NCI-H1092 treated with DMSO at 0.1 percent for 48 hours (cell line): ENCODE measurements around the gene C11orf87.

Source experiments
- DNase-seq: peaks from one replicate; lab custom pipeline; 2025; lab: John Stamatoyannopoulos, UW

C11orf87 gene

DNA sequence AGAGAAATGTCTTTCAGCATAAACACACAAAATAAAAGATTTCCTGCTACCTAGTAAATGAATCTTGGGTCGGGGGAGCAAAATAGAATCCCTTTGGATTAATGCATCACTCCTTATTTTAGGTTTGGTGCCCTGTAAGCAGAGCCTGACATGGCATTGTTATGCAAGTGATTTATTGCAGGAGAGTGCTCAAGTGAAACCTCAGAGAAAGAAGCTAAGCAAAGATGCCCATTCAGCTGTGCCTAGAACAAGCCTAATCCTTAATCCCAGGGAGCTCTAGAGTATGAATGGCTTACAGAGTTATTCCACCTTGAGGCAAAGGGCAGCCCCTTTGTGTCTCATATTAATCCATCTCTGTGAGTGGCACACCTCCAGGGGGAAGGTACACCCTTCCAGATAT, 21.1 kb downstream of the C11orf87 start:
- DNase-seq = no peak

DNA sequence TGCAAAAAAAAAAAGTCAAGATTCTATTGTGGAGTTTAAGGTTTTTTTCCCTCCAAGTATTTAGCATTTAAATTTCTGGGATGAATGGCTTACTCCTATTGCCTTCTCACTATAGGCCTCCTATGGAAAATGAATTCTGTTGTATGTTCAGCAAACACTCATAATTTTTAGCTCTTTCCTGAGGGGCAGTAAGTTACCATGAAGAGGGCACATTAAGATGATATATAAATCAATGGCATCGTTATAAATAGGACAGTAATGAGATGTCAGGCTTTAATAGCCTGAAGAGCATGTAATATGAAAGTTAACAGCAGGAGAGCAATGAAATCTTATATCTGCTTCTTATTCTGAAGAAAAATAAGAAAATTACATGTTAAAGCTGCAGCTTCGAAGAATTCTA, 32.9 kb downstream of the C11orf87 start:
- DNase-seq = no peak
